RWPE1 (cell line): ENCODE data around the gene SDCBP2.

ENCODE experiments used
- CTCF ChIA-PET: fragments of 350-600 bp; sonication (Branson Sonifier 250); formaldehyde crosslinking; extraction: SDS; loops from one replicate; lab custom pipeline; 2021; lab: Yijun Ruan, JAX
- POLR2A ChIA-PET: fragments of 400-600 bp; formaldehyde crosslinking; extraction: SDS; loops from one replicate; lab custom pipeline; 2020; ENCODE audit warnings: antibody characterized with exemption; ENCODE audit not compliant: low non-redundant PET; lab: Yijun Ruan, JAX
- DNase-seq: peaks from one replicate; pipeline ENCODE4 v3.0.0; 2012; ENCODE audit warnings: low spot score
- H3K27ac ChIP-seq: fragments of 450-650 bp; 2 replicates; pipeline ENCODE4 v1.5.1; 2017
- CTCF ChIP-seq: fragments of 450-650 bp; conservative IDR thresholded peaks from 2 replicates; pipeline ENCODE4 v1.5.1; 2017; ENCODE audit warnings: low read depth, mild to moderate bottlenecking

SDCBP2 gene

GRCh38 chr20:1281279-1282057, 47.5 kb downstream of the SDCBP2 start:
- H3K27ac ChIP-seq, result no peak overlapping the region
- no peak for TF ChIP-seq CTCF
- POLR2A ChIA-PET, result no interaction called here
- no peak for DNase-seq
- CTCF ChIA-PET, result no interaction called here

- no peak for TF ChIP-seq CTCF
- POLR2A ChIA-PET, result interaction anchor here (0.6 kb wide), 1 partner anchor 53 kb away, joined by 3 read pairs; no protein-coding TSS in a partner anchor
- CTCF ChIA-PET, result interaction anchor here (0.8 kb wide), 1 partner anchor 32 kb away, joined by 3 read pairs; no protein-coding TSS in a partner anchor
Measured at GRCh38 chr20:1280195-1281102, 48.5 kb downstream of the SDCBP2 start.

GRCh38 chr20:1278993-1279392, 49.9 kb downstream of the SDCBP2 start:
- H3K27ac ChIP-seq, result no peak overlapping the region
- CTCF ChIA-PET, result no interaction called here
- no peak for DNase-seq
- POLR2A ChIA-PET, result no interaction called here
- TF ChIP-seq CTCF, result no peak

More at GRCh38 chr20:1280195-1281102, 48.5 kb downstream of the SDCBP2 start:
- no peak overlapping the region for H3K27ac ChIP-seq
- DNase-seq, result no peak

- H3K27ac ChIP-seq, result no peak overlapping the region
- DNase-seq, result no peak
- ChIA-PET CTCF (no interaction called here), POLR2A (no interaction called here)
- TF ChIP-seq CTCF, result no peak
Measured at GRCh38 chr20:1277529-1278322, 51.2 kb downstream of the SDCBP2 start.

GRCh38 chr20:1275919-1276318, 53.0 kb downstream of the SDCBP2 start:
- DNase-seq, result no peak
- POLR2A ChIA-PET, result no interaction called here
- CTCF ChIA-PET, result no interaction called here
- TF ChIP-seq CTCF, result no peak
- no peak overlapping the region for H3K27ac ChIP-seq
